ENCODE measurements around the gene ARHGAP15. TPM values are rescaled to one million over a fixed set of nuclear protein-coding genes. Genes with fewer than 3 reads are reported as not detected.

ARHGAP15 gene
- total and polyA plus RNA-seq, 2 experiments from 2014 or later = 0.26 TPM; not detected in 1

DNA sequence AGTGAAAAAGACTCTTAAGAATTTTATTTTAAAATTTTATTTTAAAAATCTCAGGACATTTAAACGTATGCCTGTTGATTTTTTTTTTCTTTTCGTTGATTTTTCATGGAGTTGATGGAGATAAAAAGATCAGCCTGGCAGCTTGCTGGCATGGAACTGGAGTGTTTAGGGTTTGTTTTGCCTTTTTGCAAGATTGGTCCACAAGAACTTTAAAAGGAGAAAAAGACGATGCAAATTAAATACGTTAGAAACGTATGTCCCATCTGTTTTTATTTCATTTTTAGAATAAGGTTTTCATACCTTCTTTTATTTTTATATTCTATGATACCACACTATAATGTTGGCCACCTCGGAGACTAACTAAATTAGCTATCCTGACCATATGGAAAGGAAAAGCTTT lies 254.9 kb downstream of the ARHGAP15 start:
- H3K36me3 ChIP-seq (ENCODE audit: insufficient read depth) = no peaks in the 10 kb centered on the region
- no peak for ATAC-seq
- no peaks in the 10 kb centered on the region for H3K36me3 Mint-ChIP-seq (ENCODE audit: low read depth)

More for the DNA sequence above, 254.9 kb downstream of the ARHGAP15 start:
- peaks cover under 1% of the 10 kb centered on the region for H3K4me1 Mint-ChIP-seq
- H3K9me2 ChIP-seq (ENCODE audit: insufficient read depth) = no peaks in the 10 kb centered on the region
- H3K27ac Mint-ChIP-seq = no peak overlapping the region
- H2AFZ ChIP-seq = no peak overlapping the region
- TF ChIP-seq NANOG (IDR thresholded peaks at IDR 0.05; ENCODE audit: borderline replicate concordance) = no peak
- TF ChIP-seq, protein P1, sequence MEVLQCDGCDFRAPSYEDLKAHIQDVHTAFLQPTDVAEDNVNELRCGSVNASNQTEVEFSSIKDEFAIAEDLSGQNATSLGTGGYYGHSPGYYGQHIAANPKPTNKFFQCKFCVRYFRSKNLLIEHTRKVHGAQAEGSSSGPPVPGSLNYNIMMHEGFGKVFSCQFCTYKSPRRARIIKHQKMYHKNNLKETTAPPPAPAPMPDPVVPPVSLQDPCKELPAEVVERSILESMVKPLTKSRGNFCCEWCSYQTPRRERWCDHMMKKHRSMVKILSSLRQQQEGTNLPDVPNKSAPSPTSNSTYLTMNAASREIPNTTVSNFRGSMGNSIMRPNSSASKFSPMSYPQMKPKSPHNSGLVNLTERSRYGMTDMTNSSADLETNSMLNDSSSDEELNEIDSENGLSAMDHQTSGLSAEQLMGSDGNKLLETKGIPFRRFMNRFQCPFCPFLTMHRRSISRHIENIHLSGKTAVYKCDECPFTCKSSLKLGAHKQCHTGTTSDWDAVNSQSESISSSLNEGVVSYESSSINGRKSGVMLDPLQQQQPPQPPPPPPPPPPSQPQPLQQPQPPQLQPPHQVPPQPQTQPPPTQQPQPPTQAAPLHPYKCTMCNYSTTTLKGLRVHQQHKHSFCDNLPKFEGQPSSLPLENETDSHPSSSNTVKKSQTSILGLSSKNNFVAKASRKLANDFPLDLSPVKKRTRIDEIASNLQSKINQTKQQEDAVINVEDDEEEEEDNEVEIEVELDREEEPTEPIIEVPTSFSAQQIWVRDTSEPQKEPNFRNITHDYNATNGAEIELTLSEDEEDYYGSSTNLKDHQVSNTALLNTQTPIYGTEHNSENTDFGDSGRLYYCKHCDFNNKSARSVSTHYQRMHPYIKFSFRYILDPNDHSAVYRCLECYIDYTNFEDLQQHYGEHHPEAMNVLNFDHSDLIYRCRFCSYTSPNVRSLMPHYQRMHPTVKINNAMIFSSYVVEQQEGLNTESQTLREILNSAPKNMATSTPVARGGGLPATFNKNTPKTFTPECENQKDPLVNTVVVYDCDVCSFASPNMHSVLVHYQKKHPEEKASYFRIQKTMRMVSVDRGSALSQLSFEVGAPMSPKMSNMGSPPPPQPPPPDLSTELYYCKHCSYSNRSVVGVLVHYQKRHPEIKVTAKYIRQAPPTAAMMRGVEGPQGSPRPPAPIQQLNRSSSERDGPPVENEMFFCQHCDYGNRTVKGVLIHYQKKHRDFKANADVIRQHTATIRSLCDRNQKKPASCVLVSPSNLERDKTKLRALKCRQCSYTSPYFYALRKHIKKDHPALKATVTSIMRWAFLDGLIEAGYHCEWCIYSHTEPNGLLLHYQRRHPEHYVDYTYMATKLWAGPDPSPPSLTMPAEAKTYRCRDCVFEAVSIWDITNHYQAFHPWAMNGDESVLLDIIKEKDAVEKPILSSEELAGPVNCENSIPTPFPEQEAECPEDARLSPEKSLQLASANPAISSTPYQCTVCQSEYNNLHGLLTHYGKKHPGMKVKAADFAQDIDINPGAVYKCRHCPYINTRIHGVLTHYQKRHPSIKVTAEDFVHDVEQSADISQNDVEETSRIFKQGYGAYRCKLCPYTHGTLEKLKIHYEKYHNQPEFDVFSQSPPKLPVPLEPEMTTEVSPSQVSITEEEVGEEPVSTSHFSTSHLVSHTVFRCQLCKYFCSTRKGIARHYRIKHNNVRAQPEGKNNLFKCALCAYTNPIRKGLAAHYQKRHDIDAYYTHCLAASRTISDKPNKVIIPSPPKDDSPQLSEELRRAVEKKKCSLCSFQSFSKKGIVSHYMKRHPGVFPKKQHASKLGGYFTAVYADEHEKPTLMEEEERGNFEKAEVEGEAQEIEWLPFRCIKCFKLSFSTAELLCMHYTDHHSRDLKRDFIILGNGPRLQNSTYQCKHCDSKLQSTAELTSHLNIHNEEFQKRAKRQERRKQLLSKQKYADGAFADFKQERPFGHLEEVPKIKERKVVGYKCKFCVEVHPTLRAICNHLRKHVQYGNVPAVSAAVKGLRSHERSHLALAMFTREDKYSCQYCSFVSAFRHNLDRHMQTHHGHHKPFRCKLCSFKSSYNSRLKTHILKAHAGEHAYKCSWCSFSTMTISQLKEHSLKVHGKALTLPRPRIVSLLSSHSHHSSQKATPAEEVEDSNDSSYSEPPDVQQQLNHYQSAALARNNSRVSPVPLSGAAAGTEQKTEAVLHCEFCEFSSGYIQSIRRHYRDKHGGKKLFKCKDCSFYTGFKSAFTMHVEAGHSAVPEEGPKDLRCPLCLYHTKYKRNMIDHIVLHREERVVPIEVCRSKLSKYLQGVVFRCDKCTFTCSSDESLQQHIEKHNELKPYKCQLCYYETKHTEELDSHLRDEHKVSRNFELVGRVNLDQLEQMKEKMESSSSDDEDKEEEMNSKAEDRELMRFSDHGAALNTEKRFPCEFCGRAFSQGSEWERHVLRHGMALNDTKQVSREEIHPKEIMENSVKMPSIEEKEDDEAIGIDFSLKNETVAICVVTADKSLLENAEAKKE (CRISPR knock-in tag; IDR thresholded peaks at IDR 0.05) = no peak
- no peak overlapping the region for H3K4me2 ChIP-seq
- H3K79me2 ChIP-seq (replicated peaks; ENCODE audit: insufficient read depth) = no peaks in the 10 kb centered on the region
- H3K9me3 Mint-ChIP-seq = no peaks in the 10 kb centered on the region
- H3K4me3 Mint-ChIP-seq = no peak overlapping the region
- no peak overlapping the region for H3K4me3 ChIP-seq
- H3K27me3 Mint-ChIP-seq (ENCODE audit: insufficient read depth, low read depth, poor library complexity) = no peaks in the 10 kb centered on the region
- H3K27me3 ChIP-seq (ENCODE audit: insufficient read depth) = no peaks in the 10 kb centered on the region
- no peaks in the 10 kb centered on the region for H3K4me1 ChIP-seq (ENCODE audit: insufficient read depth)
- no peak overlapping the region for H3K27ac ChIP-seq (ENCODE audit: low read depth)
- no peaks in the 10 kb centered on the region for H3F3A ChIP-seq (replicated peaks; ENCODE audit: low read depth)
- H4K20me1 ChIP-seq (replicated peaks; ENCODE audit: insufficient read depth) = no peaks in the 10 kb centered on the region
- DNase-seq (ENCODE audit: low spot score) = no peak

Data from GM23338 (cell line).